ENCODE results near the gene PTGES2.
"Not testable (repeated sequence)": the region's sequence is repeated elsewhere in the genome, so short reads cannot be mapped to it uniquely, and the experiment has no call there.

The PTGES2 gene

GRCh38 chr9:128118971-128119665, 8.4 kb downstream of the PTGES2 start:
- no peak for DNase-seq (ENCODE audit: low spot score)

DNA sequence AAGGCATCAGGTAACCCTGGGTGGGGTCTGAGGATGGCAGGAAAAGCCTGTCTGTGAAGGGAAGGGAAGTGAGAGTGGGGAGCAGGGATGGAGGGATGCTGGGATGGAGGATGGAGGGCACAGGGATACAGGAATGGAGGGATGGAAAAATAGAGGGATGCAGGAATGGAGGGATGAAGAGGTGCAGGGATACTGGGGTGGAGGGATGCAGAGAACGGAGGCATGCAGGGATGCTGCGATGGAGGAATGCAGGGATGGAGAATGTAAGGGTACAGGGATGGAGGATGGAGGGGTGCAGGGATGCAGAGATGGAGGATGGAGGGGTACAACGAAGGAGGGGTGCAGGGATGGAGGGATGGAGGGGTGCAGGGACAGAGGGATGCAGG, 9.1 kb downstream of the PTGES2 start:
- no peak for DNase-seq (ENCODE audit: low spot score)

GRCh38 chr9:128117613-128118471, 9.7 kb downstream of the PTGES2 start:
- peak; percentile 95 for DNase-seq (ENCODE audit: low spot score)

DNA sequence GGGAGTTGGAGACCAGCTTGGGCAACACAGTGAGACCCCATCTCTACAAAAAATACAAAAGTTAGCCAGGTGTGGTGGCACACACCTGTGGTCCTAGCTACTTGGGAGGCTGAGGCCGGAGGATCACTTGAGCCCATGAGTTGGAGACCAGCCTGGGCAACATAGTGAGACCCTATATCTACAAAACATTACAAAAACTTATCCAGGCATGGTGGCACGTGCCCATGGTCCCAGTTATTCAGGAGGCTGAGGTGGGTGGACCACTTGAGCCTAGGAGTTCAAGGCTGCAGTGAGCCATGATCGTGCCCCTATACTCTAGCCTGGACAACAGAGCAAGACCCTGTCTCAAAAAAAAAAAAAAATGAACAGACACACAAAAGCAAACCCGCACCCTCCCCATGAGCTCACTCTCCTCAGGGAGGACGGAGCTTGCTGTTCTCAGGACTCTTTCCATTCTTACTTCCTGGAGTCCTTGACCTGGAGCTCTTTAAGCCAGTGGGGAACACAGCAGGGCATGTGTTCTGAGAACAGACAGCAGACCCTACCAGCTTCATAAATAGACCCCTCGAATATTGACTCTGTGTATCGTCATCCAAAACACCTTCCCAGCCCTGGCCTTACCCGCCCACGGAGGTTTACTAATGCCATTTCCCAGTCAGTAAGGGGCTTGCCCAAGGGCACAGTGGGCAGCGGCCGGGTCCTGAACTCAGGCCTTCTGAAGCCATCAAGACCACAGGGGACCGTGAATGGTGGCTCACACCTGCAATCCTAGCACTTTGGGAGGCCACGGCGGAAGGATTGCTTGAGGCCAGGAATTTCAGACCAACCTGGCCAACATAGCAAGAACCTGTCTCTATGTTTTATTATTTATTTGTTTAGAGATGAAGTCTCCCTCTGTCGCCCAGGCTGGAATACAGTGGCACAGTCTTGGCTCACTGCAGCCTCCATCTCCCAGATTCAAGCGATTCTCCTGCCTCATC, 11.1 kb downstream of the PTGES2 start:
- DNase-seq (ENCODE audit: low spot score): no peak

DNA sequence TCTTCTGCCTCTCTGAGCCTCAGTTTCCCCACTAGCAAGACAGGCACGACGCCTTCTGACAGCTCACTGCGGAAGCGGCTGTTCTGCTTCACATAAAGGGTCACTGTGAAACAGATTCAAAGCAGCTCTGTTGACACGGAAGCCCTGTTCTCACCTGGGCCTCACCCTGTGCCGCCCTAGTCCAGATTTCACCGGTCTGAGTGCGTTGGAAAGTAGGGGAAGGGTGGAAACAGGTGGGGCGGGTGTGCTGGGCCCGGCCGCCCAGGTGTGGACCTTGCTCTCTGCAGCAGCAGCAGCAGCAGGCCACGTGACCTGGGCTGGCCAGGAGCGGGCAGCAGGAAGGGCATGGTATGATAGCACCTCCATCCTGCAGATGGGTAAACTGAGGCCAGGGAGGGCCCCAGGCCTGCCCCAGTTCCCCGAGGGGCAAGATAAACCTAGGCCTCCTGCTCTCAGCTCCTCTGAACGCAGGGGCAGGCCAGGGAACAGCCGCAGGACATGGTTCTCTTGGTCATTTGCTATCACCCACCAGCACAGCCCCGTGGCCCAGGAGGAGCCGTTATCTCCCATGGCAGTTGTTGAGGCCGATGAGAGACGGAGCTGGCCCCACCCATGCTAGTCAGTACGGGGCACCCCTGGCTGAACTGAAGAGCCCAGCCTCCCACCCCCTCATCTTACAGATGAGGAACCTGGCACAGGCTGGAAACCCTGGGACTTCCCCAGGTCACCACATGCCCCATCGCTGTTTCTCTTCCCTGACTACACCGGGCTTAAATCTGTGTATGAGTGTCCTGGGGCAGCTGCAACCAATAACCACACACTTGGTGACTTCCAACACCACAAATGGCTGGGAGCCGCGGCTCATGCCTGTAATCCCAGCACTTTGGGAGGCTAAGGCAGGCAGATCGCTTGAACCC, 12.1 kb downstream of the PTGES2 start:
- no peak for DNase-seq (ENCODE audit: low spot score)

DNA sequence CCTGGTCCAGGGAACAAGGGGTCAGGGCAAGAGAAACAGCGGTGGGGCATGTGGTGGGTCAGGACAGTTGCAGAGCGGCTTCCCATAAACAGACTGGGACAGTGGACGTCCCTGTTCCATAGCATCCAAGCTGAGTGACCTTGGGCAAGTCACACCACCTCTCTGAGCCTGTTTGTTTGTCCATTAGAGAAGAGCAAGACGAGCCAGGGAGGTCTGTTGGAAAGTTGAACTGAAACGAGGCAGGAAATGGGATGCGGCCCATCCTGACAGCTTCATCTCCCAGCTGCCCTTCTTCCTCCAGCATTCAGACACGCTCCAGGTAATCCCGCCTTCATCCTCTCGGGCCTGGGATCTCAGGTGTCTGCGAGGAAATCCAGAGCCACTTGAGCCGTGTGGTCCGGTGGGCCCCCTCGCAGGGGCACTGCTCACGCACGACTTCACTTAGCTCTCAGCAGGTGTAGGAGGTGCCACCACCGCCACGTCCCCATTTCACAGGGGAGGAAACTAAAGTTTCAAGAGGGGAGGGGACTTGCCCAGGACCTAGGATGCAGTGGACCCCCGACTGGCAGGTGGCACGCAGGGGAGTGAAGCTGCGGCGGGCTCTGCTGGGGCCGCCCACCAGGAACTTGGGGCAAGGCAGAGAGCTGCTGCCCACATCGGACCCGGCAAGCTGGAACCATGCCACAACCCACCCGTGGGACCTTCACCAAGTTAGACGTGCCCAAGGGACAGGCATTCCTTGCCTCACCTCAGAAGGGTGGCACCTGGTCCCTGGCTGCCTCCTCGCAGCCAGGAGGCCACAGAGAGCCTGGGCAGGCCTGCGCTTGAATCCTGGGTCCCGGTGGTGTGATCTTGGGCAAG, 13.0 kb downstream of the PTGES2 start:
- no peak for DNase-seq (ENCODE audit: low spot score)

DNA sequence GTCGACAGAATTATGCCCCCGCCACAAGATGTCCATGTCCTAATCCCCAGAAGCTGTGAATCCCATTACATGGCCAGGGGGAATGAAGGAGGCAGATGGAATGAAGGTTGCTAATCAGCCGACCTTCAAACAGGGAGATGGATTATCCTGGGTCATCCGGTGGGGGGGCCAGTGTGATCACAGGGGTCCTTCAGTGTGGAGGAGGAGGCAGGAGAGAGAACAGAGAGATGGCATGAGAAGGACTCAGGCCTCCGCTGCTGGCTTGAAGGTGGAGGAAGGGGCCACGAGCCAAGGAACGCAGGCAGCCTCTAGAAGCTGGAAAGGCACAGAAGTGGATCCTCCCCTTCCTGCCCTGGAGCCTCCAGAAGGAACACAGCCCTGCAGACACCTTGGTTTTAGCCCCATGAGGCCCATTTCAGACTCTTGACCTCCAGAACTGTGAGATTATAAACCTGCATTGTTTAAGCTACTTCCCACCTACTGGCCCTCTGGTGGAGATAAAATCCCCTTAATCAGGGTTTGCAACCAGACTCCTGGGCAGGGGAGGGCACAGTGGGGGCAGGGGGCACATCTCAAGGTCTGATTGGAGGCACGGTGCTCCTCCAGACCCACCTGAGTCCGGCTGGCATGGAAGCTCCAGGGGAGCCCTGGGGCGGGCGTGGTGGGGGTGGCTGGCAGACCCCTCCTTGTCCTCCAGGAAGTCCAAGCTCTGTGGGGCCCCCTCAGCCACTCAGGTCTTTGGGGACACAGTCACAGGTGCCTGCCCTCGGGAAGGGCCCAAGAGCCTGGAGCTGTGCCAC, 13.8 kb downstream of the PTGES2 start:
- no peak for DNase-seq (ENCODE audit: low spot score)

- not testable (repeated sequence) for DNase-seq (ENCODE audit: low spot score)
Observed at GRCh38 chr9:128111726-128112125, 15.8 kb downstream of the PTGES2 start.

- DNase-seq (ENCODE audit: low spot score): no peak
Observed at GRCh38 chr9:128109050-128109709, 18.3 kb downstream of the PTGES2 start.

GRCh38 chr9:128108269-128109049, 19.1 kb downstream of the PTGES2 start:
- no peak for DNase-seq (ENCODE audit: low spot score)

GRCh38 chr9:128107468-128108268, 19.9 kb downstream of the PTGES2 start:
- DNase-seq (ENCODE audit: low spot score): no peak

DNA sequence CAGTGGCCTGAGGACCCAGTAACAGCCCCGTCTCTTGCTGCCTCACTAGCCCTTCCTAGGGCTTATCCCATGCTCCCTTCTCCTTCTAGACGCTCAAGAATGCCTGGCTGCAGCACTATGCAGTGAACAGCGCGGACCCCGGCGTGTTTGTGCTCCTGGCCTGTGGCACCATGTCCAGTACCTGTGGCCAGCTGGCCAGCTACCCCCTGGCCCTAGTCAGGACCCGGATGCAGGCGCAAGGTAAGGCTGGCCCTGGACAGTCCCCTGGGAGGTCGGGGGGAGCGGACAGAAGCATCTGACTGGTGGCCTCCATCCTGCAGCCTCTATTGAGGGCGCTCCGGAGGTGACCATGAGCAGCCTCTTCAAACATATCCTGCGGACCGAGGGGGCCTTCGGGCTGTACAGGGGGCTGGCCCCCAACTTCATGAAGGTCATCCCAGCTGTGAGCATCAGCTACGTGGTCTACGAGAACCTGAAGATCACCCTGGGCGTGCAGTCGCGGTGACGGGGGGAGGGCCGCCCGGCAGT, 20.5 kb downstream of the PTGES2 start:
- DNase-seq (ENCODE audit: low spot score): no peak

GRCh38 chr9:128106181-128106939, 21.2 kb downstream of the PTGES2 start:
- DNase-seq (ENCODE audit: low spot score): no peak

DNA sequence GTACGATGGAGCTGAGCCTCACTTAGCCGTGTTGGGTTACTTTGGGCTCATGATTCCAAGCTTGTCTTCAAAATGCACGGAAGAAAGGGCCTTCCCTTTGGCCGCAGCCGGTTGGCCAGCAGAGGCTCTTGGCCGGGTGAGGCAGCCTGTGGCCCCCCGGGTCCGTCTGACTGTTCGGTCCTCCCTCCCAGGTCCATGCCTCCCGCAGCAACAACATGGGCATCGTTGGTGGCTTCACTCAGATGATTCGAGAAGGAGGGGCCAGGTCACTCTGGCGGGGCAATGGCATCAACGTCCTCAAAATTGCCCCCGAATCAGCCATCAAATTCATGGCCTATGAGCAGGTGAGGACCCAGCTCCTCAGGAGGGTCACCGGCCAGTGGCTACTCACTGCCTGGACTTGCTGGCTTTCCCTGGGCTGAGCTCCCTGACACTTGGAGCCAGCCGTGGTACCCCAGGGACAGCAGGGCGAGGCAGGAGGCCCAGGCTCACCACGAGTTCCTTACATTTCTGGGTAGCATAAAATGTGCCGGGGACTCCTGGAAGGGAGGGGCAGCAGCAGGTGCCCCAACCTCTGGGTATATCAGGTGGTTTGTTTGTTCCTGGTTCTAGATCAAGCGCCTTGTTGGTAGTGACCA, 21.9 kb downstream of the PTGES2 start:
- no peak for DNase-seq (ENCODE audit: low spot score)

- no peak for DNase-seq (ENCODE audit: low spot score)
Observed at GRCh38 chr9:128104171-128104618, 23.3 kb downstream of the PTGES2 start.

GRCh38 chr9:128103589-128103962, 24.0 kb downstream of the PTGES2 start:
- DNase-seq (ENCODE audit: low spot score): peak; percentile 49

All from CD4-positive, alpha-beta T cell treated with Interleukin-2 at 100 ng/mL for 4 hours (primary cell).